OCI-LY7 (cell line): ENCODE measurements around the gene VPS35L. TPM values are rescaled to one million over a fixed set of nuclear protein-coding genes. Genes with fewer than 3 reads are reported as not detected.

Experiments
- BruUV-seq: library from RNA; stranded (reverse); fragments of 400-500 nt; replicated peaks from 2 replicates; lab custom pipeline; 2021; lab: Mats Ljungman, UMichigan
- CTCF ChIA-PET: fragments of 300-600 bp; sonication (Branson Sonifier 250); formaldehyde crosslinking; loops from one replicate; lab custom pipeline; 2022; ENCODE audit warnings: antibody characterized with exemption; ENCODE audit not compliant: unreplicated experiment; lab: Charles Lee
- POLR2A ChIA-PET: fragments of 300-600 bp; sonication (Branson Sonifier 250); formaldehyde crosslinking; loops from one replicate; lab custom pipeline; 2022; ENCODE audit warnings: antibody characterized with exemption; lab: Charles Lee
- DNase-seq: peaks from one replicate; pipeline ENCODE4 v3.0.0-alpha.2; 2015; ENCODE audit warnings: low spot score
- H2AFZ ChIP-seq: fragments of 200-600 bp; sonication (generic), shearing (Covaris generic); 2 replicates; pipeline ENCODE4 v1.6.1; 2014; ENCODE audit warnings: mild to moderate bottlenecking, antibody characterized with exemption, low read length, moderate library complexity
- H3K27ac ChIP-seq: fragments of 200-600 bp; sonication (generic); 2 replicates; pipeline ENCODE4 v1.5.1; 2014; ENCODE audit warnings: mixed run types, low read depth, mild to moderate bottlenecking, moderate library complexity, low read length, inconsistent platforms; ENCODE audit not compliant: poor library complexity, severe bottlenecking
- H3K36me3 ChIP-seq: fragments of 200-600 bp; sonication (generic); 2 replicates; pipeline ENCODE4 v1.6.1; 2014; ENCODE audit warnings: mild to moderate bottlenecking, antibody characterized with exemption, low read length, moderate library complexity, mixed read lengths; ENCODE audit not compliant: insufficient read depth
- H3K4me1 ChIP-seq: fragments of 200-600 bp; sonication (generic); 2 replicates; pipeline ENCODE4 v1.5.1; 2014; ENCODE audit warnings: mild to moderate bottlenecking, low read length; ENCODE audit not compliant: insufficient read depth, poor library complexity, severe bottlenecking
- H3K4me2 ChIP-seq: fragments of 200-600 bp; sonication (generic); 2 replicates; pipeline ENCODE4 v1.6.1; 2014; ENCODE audit warnings: mild to moderate bottlenecking, low read length
- H3K4me3 ChIP-seq: fragments of 200-600 bp; sonication (generic); 2 replicates; pipeline ENCODE4 v1.5.1; 2014; ENCODE audit warnings: mild to moderate bottlenecking, low read depth, low read length; ENCODE audit not compliant: poor library complexity, severe bottlenecking
- H3K79me2 ChIP-seq: fragments of 200-600 bp; sonication (generic); 2 replicates; pipeline ENCODE4 v1.6.1; 2016; ENCODE audit warnings: low read depth, mild to moderate bottlenecking, low read length, moderate library complexity, mixed read lengths; ENCODE audit not compliant: insufficient read depth
- H3K9me2 ChIP-seq: fragments of 200-600 bp; sonication (generic); 2 replicates; pipeline ENCODE4 v1.6.1; 2016; ENCODE audit warnings: mild to moderate bottlenecking, low read length, mixed read lengths; ENCODE audit not compliant: insufficient read depth
- H3K9me3 ChIP-seq: fragments of 200-600 bp; sonication (generic); 2 replicates; pipeline ENCODE4 v1.6.1; 2014; ENCODE audit warnings: mild to moderate bottlenecking, mixed run types, low read length, mixed read lengths
- H4K20me1 ChIP-seq: fragments of 200-600 bp; sonication (generic); 2 replicates; pipeline ENCODE4 v1.6.1; 2014; ENCODE audit warnings: mild to moderate bottlenecking, antibody characterized with exemption, low read length, moderate library complexity, mixed read lengths; ENCODE audit not compliant: insufficient read depth
- CTCF ChIP-seq: fragments of 200-600 bp; sonication (generic); conservative IDR thresholded peaks from 2 replicates; pipeline ENCODE4 v1.5.1; 2014; ENCODE audit warnings: mild to moderate bottlenecking, antibody characterized with exemption, low read length, moderate library complexity, mixed read lengths
- EZH2phosphoT487 ChIP-seq: fragments of 200-600 bp; sonication (generic); IDR thresholded peaks from 2 replicates; pipeline ENCODE4 v1.6.1; 2018; ENCODE audit warnings: low read depth, borderline replicate concordance, mild to moderate bottlenecking, mixed run types, antibody characterized with exemption, low read length, moderate library complexity, mixed read lengths
- intact Hi-C: fragments of 100-400 bp; cut with micrococcal nuclease; formaldehyde crosslinking; loops from one replicate; pipeline ENCODE4 v1.10.0; 2022; ENCODE audit not compliant: unreplicated experiment
- total RNA-seq, 2 experiments: library from RNA; depleted of rRNA in 1 of 2; stranded (reverse); fragments of >200 nt in 1 of 2; shearing (Covaris generic) in 1 of 2; gene quantifications; 2 replicates each; pipeline ENCODE4 v1.2.3, GENCODE V29; 2014 to 2022

The VPS35L gene
- total RNA-seq, 2 experiments from 2014 or later = 16.5 to 65.2 TPM

- Histone ChIP-seq H3K9me2 (no peaks in the 10 kb centered on the region), H3K4me1 (peaks cover 19% of the 10 kb centered on the region), H3K27ac (no peak overlapping the region), H3K79me2 (peaks cover 37% of the 10 kb centered on the region), H2AFZ (peak overlapping the region; percentile 67), H3K36me3 (peaks cover 15% of the 10 kb centered on the region), H3K4me3 (peak overlapping the region; percentile 88), H4K20me1 (peaks cover 5% of the 10 kb centered on the region), H3K9me3 (no peaks in the 10 kb centered on the region), H3K4me2 (peak overlapping the region; percentile 75)
- no peak for TF ChIP-seq EZH2phosphoT487
- no peak for TF ChIP-seq CTCF
- POLR2A ChIA-PET = interaction anchor here (1.0 kb wide), 1 partner anchor 21 kb away, joined by 3 read pairs; no protein-coding TSS in a partner anchor
- DNase-seq = peak; percentile 8
- CTCF ChIA-PET = no interaction called here
- no TSS peak for BruUV-seq
- intact Hi-C loops = loop anchor here (5.0 kb wide), 1 partner anchor 161 kb away; the partner anchor contains the start of gene VPS35L
Observed at GRCh38 chr16:19718624-19718965, 163.1 kb downstream of the VPS35L start.

GRCh38 chr16:19722269-19722952 is 166.9 kb downstream of the VPS35L start:
- Histone ChIP-seq H3K4me3 (no peak overlapping the region), H2AFZ (no peak overlapping the region), H3K4me1 (peaks cover 7% of the 10 kb centered on the region), H3K36me3 (no peaks in the 10 kb centered on the region), H3K9me2 (no peaks in the 10 kb centered on the region), H4K20me1 (no peaks in the 10 kb centered on the region), H3K79me2 (peaks cover 6% of the 10 kb centered on the region), H3K4me2 (no peak overlapping the region), H3K9me3 (no peaks in the 10 kb centered on the region), H3K27ac (no peak overlapping the region)
- no peak for DNase-seq
- no TSS peak for BruUV-seq
- TF ChIP-seq CTCF (no peak), EZH2phosphoT487 (no peak)
- intact Hi-C loops = no loop called here
- ChIA-PET POLR2A (interaction anchor here (1.0 kb wide), 1 partner anchor 33 kb away, joined by 3 read pairs; no protein-coding TSS in a partner anchor), CTCF (no interaction called here)

GRCh38 chr16:19722981-19723380 is 167.5 kb downstream of the VPS35L start:
- Histone ChIP-seq H3K9me3 (no peaks in the 10 kb centered on the region), H3K4me2 (no peak overlapping the region), H3K9me2 (no peaks in the 10 kb centered on the region), H3K4me1 (peaks cover 7% of the 10 kb centered on the region), H3K4me3 (no peak overlapping the region), H3K27ac (no peak overlapping the region), H2AFZ (no peak overlapping the region), H3K79me2 (no peaks in the 10 kb centered on the region), H4K20me1 (no peaks in the 10 kb centered on the region), H3K36me3 (no peaks in the 10 kb centered on the region)
- no peak for TF ChIP-seq EZH2phosphoT487
- no peak for TF ChIP-seq CTCF
- intact Hi-C loops = no loop called here
- no peak for DNase-seq
- CTCF ChIA-PET = no interaction called here
- no TSS peak for BruUV-seq
- POLR2A ChIA-PET = interaction anchor here (1.0 kb wide), 1 partner anchor 34 kb away, joined by 3 read pairs; no protein-coding TSS in a partner anchor
